SK-N-SH (cell line): ENCODE data around the gene F13B.

Source experiments
- CTCF ChIP-seq: fragments of 200-600 bp; sonication (generic); IDR thresholded peaks from 2 replicates; pipeline ENCODE4 v1.6.1; 2017; ENCODE audit warnings: antibody characterized with exemption, mild to moderate bottlenecking, moderate library complexity
- ELF1 ChIP-seq: IDR thresholded peaks from 2 replicates; pipeline ENCODE4 v1.4.0; 2012
- EZH2phosphoT487 ChIP-seq: fragments of 200-600 bp; sonication (generic); IDR thresholded peaks from 2 replicates; pipeline ENCODE4 v1.6.1; 2017; ENCODE audit warnings: low read depth, mixed run types, mild to moderate bottlenecking, antibody characterized with exemption, moderate library complexity, borderline replicate concordance
- FOXJ3 ChIP-seq: sonication (generic); formaldehyde crosslinking; IDR thresholded peaks from 2 replicates; pipeline ENCODE4 v1.5.1; 2020; ENCODE audit warnings: mild to moderate bottlenecking, missing genetic modification reagents
- JUND ChIP-seq: IDR thresholded peaks from 2 replicates; pipeline ENCODE4 v1.4.0; 2012
- MXI1 ChIP-seq: IDR thresholded peaks from 2 replicates; pipeline ENCODE4 v1.6.1; 2012; ENCODE audit warnings: mild to moderate bottlenecking, low read depth, low read length, improper control_type of control experiment
- PBX3 ChIP-seq: IDR thresholded peaks from 2 replicates; pipeline ENCODE4; 2012
- POLR2AphosphoS5 ChIP-seq: IDR thresholded peaks from 2 replicates; pipeline ENCODE4 v1.6.1; 2012; ENCODE audit warnings: low read depth, low read length
- SMC3 ChIP-seq: IDR thresholded peaks from 2 replicates; pipeline ENCODE4 v1.6.1; 2012; ENCODE audit warnings: low read depth, low read length, improper control_type of control experiment
- TAF1 ChIP-seq: IDR thresholded peaks from 2 replicates; pipeline ENCODE4 v1.6.1; 2012; ENCODE audit warnings: low read depth, mild to moderate bottlenecking, low read length, moderate library complexity, borderline replicate concordance
- YY1 ChIP-seq: IDR thresholded peaks from 2 replicates; pipeline ENCODE4 v1.4.0; 2012; ENCODE audit warnings: low read depth, mild to moderate bottlenecking
- ZBTB33 ChIP-seq: IDR thresholded peaks from 2 replicates; pipeline ENCODE4 v1.4.0; 2012; ENCODE audit warnings: low read depth, borderline replicate concordance

- TF ChIP-seq ELF1 (no peak), POLR2AphosphoS5 (no peak), PBX3 (no peak), SMC3 (no peak), FOXJ3 (no peak), JUND (no peak), ZBTB33 (no peak), CTCF (no peak), EZH2phosphoT487 (no peak), TAF1 (no peak), MXI1 (no peak), YY1 (no peak)
Observed at GRCh38 chr1:197092491-197093023, 25.5 kb upstream of the F13B start.
